GM12872 (cell line): ENCODE results near the gene TBX5.

Experiments
- TF ChIP-seq, protein P1 (sequence below): IDR thresholded peaks from 3 replicates; pipeline ENCODE4 v1.5.1; 2011; ENCODE audit warnings: low read depth, mild to moderate bottlenecking, low read length, moderate library complexity; ENCODE audit not compliant: insufficient read depth

Gene TBX5

DNA sequence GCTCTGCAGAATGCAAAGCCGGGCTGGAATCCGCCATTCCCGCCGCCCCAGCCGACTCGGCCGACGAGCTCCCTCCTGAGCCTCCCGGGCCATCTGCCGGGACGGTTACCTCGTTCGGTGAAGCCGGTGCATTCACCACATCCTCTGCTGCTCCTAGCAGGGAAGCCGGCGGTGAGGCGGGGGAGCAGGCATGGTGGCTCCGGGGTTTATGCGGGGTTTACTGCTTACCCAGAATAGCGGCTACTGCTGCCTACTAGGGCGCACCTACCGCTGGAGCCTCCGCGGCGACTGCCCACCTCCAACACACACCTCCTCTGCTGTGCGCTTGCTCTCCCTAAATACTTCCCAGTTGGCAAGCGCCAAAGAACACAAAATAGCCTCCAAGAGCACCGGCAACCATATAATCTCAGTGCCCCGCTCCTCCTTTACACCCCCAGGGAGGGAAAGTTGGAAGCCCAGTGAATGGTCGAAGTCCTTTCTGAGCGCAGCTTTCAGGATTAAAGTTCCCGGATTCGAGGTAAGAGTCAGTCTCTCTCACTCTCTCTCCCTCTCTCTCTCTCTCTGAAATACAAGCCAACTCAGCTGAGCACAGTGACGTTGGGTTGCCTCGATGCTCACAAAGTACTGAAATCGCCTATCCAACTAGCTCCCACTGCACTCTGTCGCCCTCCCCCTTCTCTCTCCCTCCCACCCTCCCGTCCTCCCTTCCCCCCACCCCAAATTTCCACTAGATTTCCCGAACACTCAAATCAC is at the start of gene TBX5:
TBX5 (minus strand) TSS at position 626 of the 753 bp plus-strand sequence. CDS start 2,246 bp downstream, outside the sequence.
- TF ChIP-seq, protein P1, sequence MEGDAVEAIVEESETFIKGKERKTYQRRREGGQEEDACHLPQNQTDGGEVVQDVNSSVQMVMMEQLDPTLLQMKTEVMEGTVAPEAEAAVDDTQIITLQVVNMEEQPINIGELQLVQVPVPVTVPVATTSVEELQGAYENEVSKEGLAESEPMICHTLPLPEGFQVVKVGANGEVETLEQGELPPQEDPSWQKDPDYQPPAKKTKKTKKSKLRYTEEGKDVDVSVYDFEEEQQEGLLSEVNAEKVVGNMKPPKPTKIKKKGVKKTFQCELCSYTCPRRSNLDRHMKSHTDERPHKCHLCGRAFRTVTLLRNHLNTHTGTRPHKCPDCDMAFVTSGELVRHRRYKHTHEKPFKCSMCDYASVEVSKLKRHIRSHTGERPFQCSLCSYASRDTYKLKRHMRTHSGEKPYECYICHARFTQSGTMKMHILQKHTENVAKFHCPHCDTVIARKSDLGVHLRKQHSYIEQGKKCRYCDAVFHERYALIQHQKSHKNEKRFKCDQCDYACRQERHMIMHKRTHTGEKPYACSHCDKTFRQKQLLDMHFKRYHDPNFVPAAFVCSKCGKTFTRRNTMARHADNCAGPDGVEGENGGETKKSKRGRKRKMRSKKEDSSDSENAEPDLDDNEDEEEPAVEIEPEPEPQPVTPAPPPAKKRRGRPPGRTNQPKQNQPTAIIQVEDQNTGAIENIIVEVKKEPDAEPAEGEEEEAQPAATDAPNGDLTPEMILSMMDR: no peak

DNA sequence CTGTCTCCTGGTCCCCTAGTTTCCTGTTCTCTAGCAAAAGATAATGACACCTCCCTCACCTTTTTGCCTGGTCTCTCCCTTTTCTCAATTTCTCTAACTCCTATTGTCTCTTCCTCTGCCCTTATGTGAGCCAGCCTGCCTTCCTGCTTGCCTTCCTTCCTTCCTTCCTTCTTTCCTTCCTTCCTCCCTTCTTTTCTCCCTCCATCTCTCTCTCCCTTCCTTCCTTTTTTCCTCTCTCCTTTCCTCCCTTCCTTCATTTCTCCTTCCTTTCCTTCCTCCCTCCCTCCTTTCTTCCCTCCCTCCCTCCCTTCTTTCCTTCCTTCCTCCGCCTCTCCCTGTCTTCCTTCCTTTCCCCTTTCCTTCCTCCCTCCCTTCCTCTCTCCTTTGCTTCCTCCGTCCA is 45.7 kb upstream of the TBX5 start:
- TF ChIP-seq, protein P1: no peak

DNA sequence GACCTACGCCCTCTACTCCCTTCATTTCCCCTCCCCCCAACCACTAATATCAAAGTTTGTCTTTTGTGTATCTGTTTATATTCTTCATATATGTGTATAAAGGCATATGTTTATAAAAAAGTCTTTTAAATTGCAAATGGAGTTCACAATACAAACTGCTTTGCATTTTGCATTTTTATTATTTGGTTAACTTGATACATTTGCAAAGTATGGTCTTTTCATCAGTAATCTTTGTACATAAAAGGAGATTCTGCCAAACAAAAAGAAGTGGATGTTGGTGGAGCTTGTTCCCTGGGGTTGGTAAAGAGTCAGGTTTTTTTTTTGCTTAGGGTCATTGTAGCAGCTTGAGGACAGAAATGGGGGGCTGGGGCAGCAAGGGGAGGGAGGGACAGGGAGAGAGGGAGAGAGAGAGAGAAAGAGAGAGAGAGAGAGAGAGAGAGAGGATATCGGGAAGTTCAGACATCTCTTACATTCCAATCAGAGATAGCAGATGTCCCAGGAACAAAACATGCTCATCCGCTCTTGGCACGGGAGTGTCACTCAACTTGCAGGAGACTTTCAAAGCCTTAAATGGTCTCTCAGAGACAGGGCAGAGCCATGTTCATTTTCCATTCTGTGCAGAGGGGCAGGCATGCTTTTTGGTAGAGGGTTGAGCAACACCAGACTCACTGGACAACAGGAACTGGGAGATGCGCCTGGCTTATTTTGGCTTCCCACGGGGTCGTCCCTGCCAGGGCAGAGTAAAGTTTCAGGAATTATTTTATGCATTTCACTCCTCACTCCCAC is 44.8 kb upstream of the TBX5 start:
- TF ChIP-seq, protein P1: no peak

DNA sequence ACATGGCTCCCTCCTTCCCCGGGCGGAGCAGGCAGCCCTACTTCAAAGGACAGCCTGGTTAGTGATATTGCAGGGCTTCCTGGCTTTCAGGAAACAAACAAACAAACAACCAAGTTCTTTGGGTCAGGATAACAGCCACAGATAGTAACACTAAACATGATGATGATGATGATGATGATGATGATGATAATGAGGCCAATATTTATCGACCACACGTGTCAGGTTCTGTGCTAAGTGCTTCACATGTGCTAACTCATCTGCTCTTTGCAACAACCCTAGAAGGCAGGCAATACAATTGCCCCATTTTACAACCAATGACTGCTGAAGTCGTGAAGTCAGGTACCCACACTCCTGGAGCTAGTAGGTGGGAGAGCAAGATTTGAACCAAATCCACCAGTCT is 44.1 kb upstream of the TBX5 start:
- TF ChIP-seq, protein P1: no peak

DNA sequence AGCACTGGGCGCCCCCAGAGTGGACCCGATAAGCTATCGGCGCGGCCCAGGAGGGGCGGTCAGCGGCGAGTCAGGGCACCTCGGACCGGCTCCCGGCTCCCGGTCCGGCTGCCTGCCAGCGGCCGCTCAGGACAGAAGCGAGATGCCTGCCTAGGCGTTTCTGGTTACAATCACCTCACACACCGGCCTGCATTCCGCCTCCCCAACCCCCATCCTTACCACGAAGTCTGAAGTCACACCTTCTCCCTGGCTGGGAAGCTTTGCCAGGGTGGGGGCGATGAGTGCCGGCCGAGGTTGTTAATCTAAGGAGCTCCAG is 42.6 kb upstream of the TBX5 start:
- TF ChIP-seq, protein P1: no peak

DNA sequence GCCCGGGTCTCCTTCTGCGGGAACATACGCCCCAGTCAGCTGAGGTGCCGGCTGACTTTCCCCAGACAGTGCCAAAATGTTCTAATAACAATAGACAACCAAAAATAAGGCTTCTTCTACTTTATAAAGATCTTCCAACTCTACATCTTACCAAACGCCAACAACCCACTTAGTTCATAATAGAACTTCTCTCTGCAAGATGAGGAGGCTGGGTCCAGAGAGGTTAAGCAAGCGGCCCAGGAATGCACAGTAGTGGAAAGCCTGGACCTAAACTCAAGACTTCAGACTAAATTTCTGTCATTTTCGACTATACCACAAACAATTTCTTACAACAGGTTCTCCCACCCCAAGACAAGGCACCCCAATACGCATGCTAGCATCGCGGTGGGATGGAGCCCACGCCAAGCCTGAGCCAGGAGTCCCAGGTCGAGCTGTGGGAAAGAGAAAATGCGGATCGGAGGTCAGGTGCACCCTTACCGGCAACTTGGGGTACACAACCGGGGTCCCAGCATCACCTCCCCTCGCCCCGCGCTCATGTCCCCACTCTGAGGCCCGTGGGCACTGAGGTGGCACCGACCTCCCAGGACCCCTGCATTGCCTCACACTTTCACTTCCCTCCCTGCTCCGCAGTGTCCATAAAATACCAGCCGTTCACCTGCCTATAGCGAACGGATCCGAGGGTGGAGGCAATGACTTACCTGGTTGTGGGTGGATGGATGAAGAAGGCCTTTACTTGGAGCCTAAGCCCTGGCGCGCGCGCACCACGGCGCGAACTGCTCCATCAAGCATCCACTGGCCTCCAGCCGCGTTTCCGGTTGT is 42.1 kb upstream of the TBX5 start:
- TF ChIP-seq, protein P1: no peak

DNA sequence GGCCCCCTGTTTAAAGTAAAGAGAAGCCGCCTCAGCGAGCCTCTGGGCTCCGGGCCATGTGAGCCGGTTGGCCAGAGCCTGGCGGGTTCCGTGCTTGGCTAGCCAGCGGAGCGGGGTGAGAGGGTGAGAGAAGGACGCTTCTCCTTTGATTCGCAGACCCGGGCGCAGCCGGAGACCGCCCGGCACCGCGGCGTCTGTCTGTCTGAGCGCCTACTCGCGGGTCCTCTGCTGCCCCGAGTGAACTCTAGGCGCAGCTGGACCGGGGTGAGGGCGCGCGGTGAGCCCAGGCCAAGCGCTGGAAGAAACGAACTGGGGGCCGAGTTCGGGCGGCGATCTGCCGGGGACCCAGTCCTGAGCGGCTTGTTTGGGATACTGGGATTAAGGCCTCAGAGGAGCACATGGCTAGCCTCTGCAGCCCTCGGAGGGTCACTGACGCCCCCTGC is 41.4 kb upstream of the TBX5 start:
- TF ChIP-seq, protein P1: no peak
